Cardiac muscle cell (in vitro differentiated cells and primary cell): ENCODE data around the gene RND2. TPM values are rescaled to one million over a fixed set of nuclear protein-coding genes. Genes with fewer than 3 reads are reported as not detected.
A peak's percentile ranks its signal among the peaks of the same experiment; 100 is the strongest.
"Not testable (repeated sequence)": the region's sequence is repeated elsewhere in the genome, so short reads cannot be mapped to it uniquely, and the experiment has no call there.

Source experiments
- DNase-seq, 2 donors: peaks; one replicate each; pipeline versions ENCODE4 v3.0.0 to v3.0.0-alpha.2; 2010 to 2017; ENCODE audit warnings: low read depth in 1 of 2, low spot score in 1 of 2
- H3K27ac ChIP-seq: fragments of 200-600 bp; sonication (generic); 2 replicates; pipeline ENCODE4 v1.5.1; 2016
- H3K27me3 ChIP-seq: fragments of 200-600 bp; sonication (generic); 2 replicates; pipeline ENCODE4 v1.6.0; 2016; ENCODE audit warnings: control low read depth
- H3K36me3 ChIP-seq: fragments of 200-600 bp; sonication (generic); 2 replicates; pipeline ENCODE4 v1.5.1; 2016; ENCODE audit warnings: control low read depth
- H3K4me1 ChIP-seq: fragments of 200-600 bp; sonication (generic); 2 replicates; pipeline ENCODE4 v1.8.1; 2017; ENCODE audit warnings: low read depth, mild to moderate bottlenecking, mixed run types
- H3K4me3 ChIP-seq: fragments of 200-600 bp; sonication (generic); 2 replicates; pipeline ENCODE4 v1.5.1; 2016; ENCODE audit warnings: mild to moderate bottlenecking
- H3K9me3 ChIP-seq: fragments of 200-600 bp; sonication (generic); 2 replicates; pipeline ENCODE4 v1.5.1; 2017; ENCODE audit warnings: low read depth, mild to moderate bottlenecking, control low read depth
- CTCF ChIP-seq: IDR thresholded peaks from 2 replicates; pipeline ENCODE4 v1.5.1; 2012; ENCODE audit warnings: low read depth, mild to moderate bottlenecking, low read length
- polyA plus RNA-seq: library from polyadenylated mRNA; unstranded; fragments of >200 nt; fragmentation: Nextera tagmentation; extraction: Ambion mirVana; gene quantifications from 2 replicates; pipeline ENCODE4 v1.2.1, GENCODE V29; 2016
- total RNA-seq: library from RNA; depleted of rRNA; stranded (reverse); fragments of >200 nt; gene quantifications from 2 replicates; pipeline ENCODE4 v1.2.3, GENCODE V29; 2016

Gene RND2
- total RNA-seq (18.5 and 18.8 TPM in 2 replicates), polyA plus RNA-seq (19.9 and 23.1 TPM in 2 replicates)

GRCh38 chr17:43024407-43025289, at the start of gene RND2:
TSS of gene RND2 (plus strand) at chr17:43025231. CDS start at chr17:43025348, 117 bp downstream.
- no peaks in the 10 kb centered on the region for H3K36me3 ChIP-seq
- DNase-seq = peak; percentile 95 to 96
- H3K9me3 ChIP-seq = no peaks in the 10 kb centered on the region
- peak within 1 kb of the TSS; percentile 49 for H3K4me3 ChIP-seq
- H3K27ac ChIP-seq = peak within 1 kb of the TSS; percentile 75
- TF ChIP-seq CTCF = peak; percentile 81
- peaks cover 12% of the 10 kb centered on the region for H3K4me1 ChIP-seq
- no peaks in the 10 kb centered on the region for H3K27me3 ChIP-seq

GRCh38 chr17:42975265-42975664, 49.8 kb upstream of the RND2 start:
- H3K4me3 ChIP-seq = no peak overlapping the region
- TF ChIP-seq CTCF = no peak
- H3K27ac ChIP-seq = no peak overlapping the region
- peaks cover 3% of the 10 kb centered on the region for H3K36me3 ChIP-seq
- H3K4me1 ChIP-seq = peaks cover 12% of the 10 kb centered on the region
- H3K27me3 ChIP-seq = no peaks in the 10 kb centered on the region
- no peak for DNase-seq
- no peaks in the 10 kb centered on the region for H3K9me3 ChIP-seq

GRCh38 chr17:42975701-42976100, 49.3 kb upstream of the RND2 start:
- DNase-seq = not testable (repeated sequence)

GRCh38 chr17:42979511-42980273, 45.3 kb upstream of the RND2 start, which contains the start of gene PTGES3L:
TSS of gene PTGES3L (minus strand) at chr17:42980080. CDS start at chr17:42980053, 27 bp downstream.
- peak; percentile 3 for TF ChIP-seq CTCF
- H3K4me3 ChIP-seq = peak within 1 kb of the TSS; percentile 94
- no peaks in the 10 kb centered on the region for H3K27me3 ChIP-seq
- DNase-seq = peak; percentile 60 to 93
- H3K27ac ChIP-seq = peak within 1 kb of the TSS; percentile 100
- H3K36me3 ChIP-seq = peaks cover 4% of the 10 kb centered on the region
- no peaks in the 10 kb centered on the region for H3K9me3 ChIP-seq
- H3K4me1 ChIP-seq = peaks cover 20% of the 10 kb centered on the region

More at GRCh38 chr17:42975701-42976100, 49.3 kb upstream of the RND2 start:
- peaks cover 12% of the 10 kb centered on the region for H3K4me1 ChIP-seq
- H3K27ac ChIP-seq, H3K9me3 ChIP-seq, H3K36me3 ChIP-seq, H3K4me3 ChIP-seq, H3K27me3 ChIP-seq: not testable (repeated sequence)

GRCh38 chr17:42980274-42980765, 44.7 kb upstream of the RND2 start, which contains the start of gene RUNDC1:
TSS of gene RUNDC1 (plus strand) at chr17:42980565. CDS start at chr17:42980577, 12 bp downstream.
- Histone ChIP-seq H3K36me3 (peaks cover 4% of the 10 kb centered on the region), H3K4me3 (peak within 1 kb of the TSS; percentile 94), H3K4me1 (peaks cover 20% of the 10 kb centered on the region), H3K27me3 (no peaks in the 10 kb centered on the region), H3K9me3 (no peaks in the 10 kb centered on the region), H3K27ac (peak within 1 kb of the TSS; percentile 100)
- TF ChIP-seq CTCF = no peak
- DNase-seq = peak; percentile 90 to 95
